Measurements from ENCODE around the gene NME5.

The NME5 gene

GRCh38 chr5:138179277-138179857 lies 40.1 kb upstream of the NME5 start:
- no peak for TF ChIP-seq CTCF (IDR thresholded peaks at IDR 0.05; ENCODE audit: low read length, missing control alignments)
- H3K4me3 ChIP-seq (replicated peaks; ENCODE audit: low read depth, low read length): peak overlapping the region; percentile 100
- no peak for DNase-seq (ENCODE audit: low read depth)

GRCh38 chr5:138178516-138179276 lies 39.5 kb upstream of the NME5 start, which contains the start of the genes BRD8 and KIF20A:
Gene BRD8 (minus strand): TSS chr5:138178630. CDS start chr5:138178614, 16 bp downstream.
Gene KIF20A (plus strand): TSS chr5:138179112. CDS start chr5:138179681, 569 bp downstream.
- peak; percentile 96 for DNase-seq (ENCODE audit: low read depth)
- TF ChIP-seq CTCF (IDR thresholded peaks at IDR 0.05; ENCODE audit: low read length, missing control alignments): no peak
- H3K4me3 ChIP-seq (replicated peaks; ENCODE audit: low read depth, low read length): peak within 1 kb of the TSS; percentile 100

GRCh38 chr5:138177941-138178515 lies 38.8 kb upstream of the NME5 start:
- peak overlapping the region; percentile 100 for H3K4me3 ChIP-seq (replicated peaks; ENCODE audit: low read depth, low read length)
- DNase-seq (ENCODE audit: low read depth): peak; percentile 33
- TF ChIP-seq CTCF (IDR thresholded peaks at IDR 0.05; ENCODE audit: low read length, missing control alignments): no peak

GRCh38 chr5:138170299-138170698 lies 31.1 kb upstream of the NME5 start:
- no peak for TF ChIP-seq CTCF (IDR thresholded peaks at IDR 0.05; ENCODE audit: low read length, missing control alignments)
- no peak overlapping the region for H3K4me3 ChIP-seq (replicated peaks; ENCODE audit: low read depth, low read length)
- no peak for DNase-seq (ENCODE audit: low read depth)

- no peak for TF ChIP-seq CTCF (IDR thresholded peaks at IDR 0.05; ENCODE audit: low read length, missing control alignments)
- H3K4me3 ChIP-seq (replicated peaks; ENCODE audit: low read depth, low read length): no peak overlapping the region
- DNase-seq (ENCODE audit: low read depth): no peak
Measured at GRCh38 chr5:138169124-138169523, 29.9 kb upstream of the NME5 start.

- no peak for DNase-seq (ENCODE audit: low read depth)
- TF ChIP-seq CTCF (IDR thresholded peaks at IDR 0.05; ENCODE audit: low read length, missing control alignments): no peak
- H3K4me3 ChIP-seq (replicated peaks; ENCODE audit: low read depth, low read length): no peak overlapping the region
Measured at GRCh38 chr5:138163721-138164120, 24.5 kb upstream of the NME5 start.

Measured in fibroblast of pulmonary artery (primary cell).